Gastroesophageal sphincter (tissue), 4 donors: ENCODE results near the gene ERBB2. TPM values are rescaled to one million over a fixed set of nuclear protein-coding genes. Genes with fewer than 3 reads are reported as not detected.

Experiments
- ATAC-seq: fragments of 150-250 bp; one replicate; pipeline ENCODE4 v1.9.1; 2016; ENCODE audit warnings: mild to moderate bottlenecking, moderate library complexity
- H3K27ac ChIP-seq, 4 donors: fragments of 200-600 bp; sonication (generic) in 3 of 4; 1 replicate in 3 of 4; 2 replicates in 1 of 4; pipeline ENCODE4 v1.5.1; 2016 to 2019
- H3K27me3 ChIP-seq: fragments of 200-600 bp; sonication (generic); one replicate; pipeline ENCODE4 v1.5.1; 2019
- H3K36me3 ChIP-seq, 2 donors: fragments of 200-600 bp; sonication (generic); one replicate each; pipeline ENCODE4 v1.5.1; 2019; ENCODE audit warnings: control low read depth in 1 of 2
- H3K4me1 ChIP-seq, 3 donors: fragments of 200-600 bp; sonication (generic); 1 replicate in 2 of 3; 2 replicates in 1 of 3; pipeline ENCODE4 v1.5.1; 2016 to 2019; ENCODE audit warnings: control low read depth in 2 of 3
- H3K4me3 ChIP-seq, 2 donors: fragments of 200-600 bp; sonication (generic); one replicate each; pipeline ENCODE4 v1.5.1; 2019; ENCODE audit warnings: mild to moderate bottlenecking in 1 of 2, moderate library complexity in 1 of 2
- H3K9me3 ChIP-seq, 3 donors: fragments of 200-600 bp; sonication (generic); one replicate each; pipeline ENCODE4 v1.5.1; 2017 to 2019; ENCODE audit warnings: control low read depth in 2 of 3
- EP300 ChIP-seq: sonication (generic); formaldehyde crosslinking; IDR thresholded peaks from one replicate; pipeline ENCODE4 v1.6.1; 2017; ENCODE audit warnings: antibody characterized with exemption, mild to moderate bottlenecking
- POLR2A ChIP-seq, 2 donors: fragments of 450-650 bp; IDR thresholded peaks; one replicate each; pipeline ENCODE4 v1.6.1; 2017; ENCODE audit warnings: antibody characterized with exemption in 2 of 2, mild to moderate bottlenecking in 2 of 2, moderate library complexity in 1 of 2
- POLR2AphosphoS5 ChIP-seq: sonication (generic); formaldehyde crosslinking; IDR thresholded peaks from one replicate; pipeline ENCODE4 v1.6.1; 2017; ENCODE audit warnings: antibody characterized with exemption
- WGBS, 2 donors: methylation state at CpG; one replicate each; pipeline ENCODE4 v1.1.5; 2018; ENCODE audit warnings: low coverage in 1 of 2; 5-methylcytosine and 5-hydroxymethylcytosine counted together
- total RNA-seq, 4 donors: library from RNA; depleted of rRNA; stranded (reverse); fragments of >200 nt; gene quantifications; one replicate each; pipeline ENCODE4 v1.1.0, GENCODE V29; 2016
- TF ChIP-seq, protein P1 (sequence below), 4 experiments: fragments of 200-600 bp in 2 of 4; fragments of 450-650 bp in 2 of 4; sonication (generic) in 1 of 4; IDR thresholded peaks; one replicate each; pipeline ENCODE4 v1.5.1; 2017 to 2019; ENCODE audit warnings: antibody characterized with exemption in 4 of 4, mild to moderate bottlenecking in 2 of 4, moderate library complexity in 2 of 4

Gene ERBB2
- total RNA-seq, 4 donors from 2014 or later, result 43.3 to 60.8 (median 48.2) TPM

DNA sequence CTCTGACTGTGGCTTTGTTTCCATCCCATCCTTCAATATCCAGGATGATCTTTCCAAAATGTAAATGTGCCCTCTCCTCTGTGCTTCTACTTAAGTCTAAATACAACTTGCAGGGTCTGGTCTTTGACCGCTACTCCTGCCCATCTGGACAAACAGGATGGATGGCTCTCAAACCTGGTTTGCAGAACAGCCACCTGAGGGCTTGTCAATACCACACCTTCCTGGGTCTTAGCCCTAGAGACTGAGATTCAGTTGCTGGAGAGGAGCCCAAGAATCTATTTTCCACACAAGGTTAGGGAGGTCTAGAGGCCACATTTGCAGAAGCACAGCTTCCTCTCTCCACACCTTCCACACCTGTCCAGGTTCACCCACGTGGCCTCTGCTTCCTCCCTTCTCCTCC is 36.0 kb downstream of the ERBB2 start:
- H3K27ac ChIP-seq, result no peak overlapping the region
- 42 to 79% methylated on average over 2 of the region's 2 CpGs for WGBS, 2 donors
- TF ChIP-seq POLR2A (IDR thresholded peaks at IDR 0.05) (no peak), EP300 (no peak), POLR2AphosphoS5 (no peak)
- TF ChIP-seq, protein P1, sequence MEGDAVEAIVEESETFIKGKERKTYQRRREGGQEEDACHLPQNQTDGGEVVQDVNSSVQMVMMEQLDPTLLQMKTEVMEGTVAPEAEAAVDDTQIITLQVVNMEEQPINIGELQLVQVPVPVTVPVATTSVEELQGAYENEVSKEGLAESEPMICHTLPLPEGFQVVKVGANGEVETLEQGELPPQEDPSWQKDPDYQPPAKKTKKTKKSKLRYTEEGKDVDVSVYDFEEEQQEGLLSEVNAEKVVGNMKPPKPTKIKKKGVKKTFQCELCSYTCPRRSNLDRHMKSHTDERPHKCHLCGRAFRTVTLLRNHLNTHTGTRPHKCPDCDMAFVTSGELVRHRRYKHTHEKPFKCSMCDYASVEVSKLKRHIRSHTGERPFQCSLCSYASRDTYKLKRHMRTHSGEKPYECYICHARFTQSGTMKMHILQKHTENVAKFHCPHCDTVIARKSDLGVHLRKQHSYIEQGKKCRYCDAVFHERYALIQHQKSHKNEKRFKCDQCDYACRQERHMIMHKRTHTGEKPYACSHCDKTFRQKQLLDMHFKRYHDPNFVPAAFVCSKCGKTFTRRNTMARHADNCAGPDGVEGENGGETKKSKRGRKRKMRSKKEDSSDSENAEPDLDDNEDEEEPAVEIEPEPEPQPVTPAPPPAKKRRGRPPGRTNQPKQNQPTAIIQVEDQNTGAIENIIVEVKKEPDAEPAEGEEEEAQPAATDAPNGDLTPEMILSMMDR (IDR thresholded peaks at IDR 0.05), result no peak
- no peak for ATAC-seq
- H3K4me1 ChIP-seq, result peaks cover 0 to 38% (median 23%) of the 10 kb centered on the region in 3 donors
- H3K27me3 ChIP-seq, result peaks cover 55% of the 10 kb centered on the region
- no peaks in the 10 kb centered on the region for H3K9me3 ChIP-seq
- no peaks in the 10 kb centered on the region for H3K36me3 ChIP-seq
- no peak overlapping the region for H3K4me3 ChIP-seq

DNA sequence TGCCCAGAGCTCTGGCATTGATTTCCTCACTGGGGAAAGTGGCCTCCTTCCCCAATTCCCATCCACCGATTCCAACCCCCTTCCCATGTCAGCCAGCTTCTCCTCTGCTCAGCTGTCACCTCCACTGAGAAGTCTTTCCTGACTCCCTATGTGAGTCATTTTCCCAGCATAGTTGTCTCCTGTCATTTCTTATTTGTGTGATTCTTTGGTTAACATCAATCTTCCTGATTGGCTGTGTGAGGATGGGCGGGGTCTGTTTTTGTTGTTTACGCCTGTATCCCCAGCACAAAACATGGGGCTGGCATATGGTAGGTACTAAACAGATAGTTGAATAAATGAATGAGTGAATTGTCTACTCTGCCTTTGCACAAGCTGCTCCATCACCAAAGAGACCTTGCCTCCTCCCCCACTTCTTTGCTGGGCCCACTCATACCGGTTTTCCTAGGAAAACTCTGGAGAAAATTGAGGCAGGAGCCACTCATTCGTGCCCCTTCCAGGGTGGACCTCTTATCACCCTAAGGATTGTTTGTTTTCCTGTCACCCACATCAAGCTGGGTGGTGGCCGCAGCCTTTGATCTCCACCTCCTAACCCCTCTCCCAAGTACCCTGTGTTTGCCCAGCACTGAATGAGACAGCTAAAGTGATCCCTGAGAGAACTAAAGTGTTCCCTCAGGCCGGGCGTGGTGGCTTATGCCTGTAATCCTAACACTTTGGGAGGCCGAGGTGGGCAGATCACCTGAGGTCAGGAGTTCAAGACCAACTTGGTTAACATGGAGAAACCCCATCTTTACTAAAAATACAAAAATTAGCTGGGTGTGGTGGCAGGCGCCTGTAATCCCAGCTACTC is 36.7 kb downstream of the ERBB2 start:
- peaks cover 0 to 34% (median 23%) of the 10 kb centered on the region in 3 donors for H3K4me1 ChIP-seq
- no peaks in the 10 kb centered on the region for H3K9me3 ChIP-seq
- no peak overlapping the region for H3K4me3 ChIP-seq
- H3K36me3 ChIP-seq, result no peaks in the 10 kb centered on the region
- peaks cover 61% of the 10 kb centered on the region for H3K27me3 ChIP-seq
- H3K27ac ChIP-seq, result no peak overlapping the region
- 69 to 100% methylated on average over 1 to 6 of the region's 10 CpGs for WGBS, 2 donors
- ATAC-seq, result no peak
- TF ChIP-seq POLR2AphosphoS5 (no peak), EP300 (no peak), POLR2A (IDR thresholded peaks at IDR 0.05) (no peak)
- TF ChIP-seq, protein P1 (IDR thresholded peaks at IDR 0.05), result no peak

DNA sequence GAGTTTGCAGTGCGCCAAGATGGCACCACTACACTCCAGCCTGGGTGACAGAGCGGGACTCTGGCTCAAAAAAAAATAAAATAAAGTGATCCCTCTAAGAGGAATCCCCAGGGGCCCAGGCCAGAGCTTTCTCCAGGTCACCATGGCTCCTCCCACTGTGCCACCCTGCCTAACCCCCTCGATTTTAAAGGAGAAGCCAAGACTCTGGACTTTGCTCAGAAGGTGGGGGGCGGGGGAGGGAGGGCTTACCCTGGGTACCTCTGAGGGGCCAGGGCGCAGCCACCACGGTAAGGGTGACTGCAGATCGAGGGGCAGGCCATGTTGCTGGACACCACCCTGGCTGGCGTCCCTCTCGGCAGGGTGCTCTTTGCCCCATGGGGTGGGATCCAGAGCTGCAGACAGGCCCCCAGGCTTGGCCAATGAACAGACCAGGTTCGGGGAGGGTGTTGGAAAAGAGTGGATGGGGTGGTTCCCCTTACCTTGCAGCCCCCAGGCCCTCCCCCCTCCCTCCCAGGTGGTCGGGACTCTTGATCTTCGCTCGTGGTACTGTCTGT is 37.4 kb downstream of the ERBB2 start:
- no peak for ATAC-seq
- WGBS, 2 donors, result 100% methylated on average over 2 of the region's 13 CpGs; no CpG with 5 or more reads in 1 of the 2 donors
- peaks cover 0 to 34% (median 23%) of the 10 kb centered on the region in 3 donors for H3K4me1 ChIP-seq
- H3K27me3 ChIP-seq, result peaks cover 69% of the 10 kb centered on the region
- no peak overlapping the region for H3K27ac ChIP-seq
- no peaks in the 10 kb centered on the region for H3K36me3 ChIP-seq
- no peaks in the 10 kb centered on the region for H3K9me3 ChIP-seq
- TF ChIP-seq POLR2A (IDR thresholded peaks at IDR 0.05) (no peak), EP300 (no peak), POLR2AphosphoS5 (no peak)
- TF ChIP-seq, protein P1 (IDR thresholded peaks at IDR 0.05), result no peak
- H3K4me3 ChIP-seq, result no peak overlapping the region

DNA sequence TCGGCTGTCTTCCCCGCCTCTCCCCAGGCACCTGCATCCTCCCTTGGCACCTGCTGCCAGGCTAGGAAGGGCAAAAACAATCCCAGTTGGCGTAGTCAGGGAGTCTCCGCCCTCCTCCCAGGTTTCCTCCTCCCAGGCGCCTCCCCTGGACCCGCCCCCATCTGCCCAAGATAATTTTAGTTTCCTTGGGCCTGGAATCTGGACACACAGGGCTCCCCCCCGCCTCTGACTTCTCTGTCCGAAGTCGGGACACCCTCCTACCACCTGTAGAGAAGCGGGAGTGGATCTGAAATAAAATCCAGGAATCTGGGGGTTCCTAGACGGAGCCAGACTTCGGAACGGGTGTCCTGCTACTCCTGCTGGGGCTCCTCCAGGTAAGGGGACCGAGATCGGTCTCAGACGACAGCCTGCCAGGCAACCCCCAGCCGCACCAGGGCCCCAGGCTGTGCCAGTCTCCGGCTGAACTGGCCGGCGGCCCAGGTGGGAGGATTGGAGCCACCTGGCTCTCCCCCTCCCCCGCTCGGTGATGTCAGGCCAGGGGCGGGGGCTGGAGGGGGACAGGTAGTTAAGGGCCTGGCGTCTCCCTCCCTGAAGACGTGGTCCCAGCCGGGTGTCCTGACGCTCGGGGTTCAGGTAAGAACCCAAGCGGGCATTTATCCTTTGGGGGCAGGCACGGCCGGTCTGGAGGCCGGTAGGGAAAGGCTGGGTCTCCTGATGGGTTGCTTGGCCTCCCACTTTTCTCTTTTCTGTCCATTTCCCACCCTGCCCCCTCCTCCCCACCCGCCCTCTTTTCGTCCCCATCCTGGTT is 38.1 kb downstream of the ERBB2 start, which contains the start of gene GRB7:
TSS of gene GRB7 (plus strand) at position 179 of the 808 bp plus-strand sequence. CDS start 4,364 bp downstream, outside the sequence.
- H3K4me3 ChIP-seq, result peak within 1 kb of the TSS in 1 of 2 donors; percentile 37
- 7% methylated on average over 3 of the region's 34 CpGs; no CpG with 5 or more reads in 1 of the 2 donors for WGBS, 2 donors
- H3K36me3 ChIP-seq, result no peaks in the 10 kb centered on the region
- H3K27ac ChIP-seq, result no peak within 1 kb of the TSS
- peaks cover 76% of the 10 kb centered on the region for H3K27me3 ChIP-seq
- H3K4me1 ChIP-seq, result peaks cover 0 to 34% (median 23%) of the 10 kb centered on the region in 3 donors
- no peak for ATAC-seq
- H3K9me3 ChIP-seq, result no peaks in the 10 kb centered on the region
- TF ChIP-seq EP300 (no peak), POLR2AphosphoS5 (no peak), POLR2A (IDR thresholded peaks at IDR 0.05) (no peak)
- TF ChIP-seq, protein P1 (IDR thresholded peaks at IDR 0.05), result no peak
